GM19351 (cell line): ENCODE results near the gene CLEC11A.
A peak's percentile ranks its signal among the peaks of the same experiment; 100 is the strongest.

Experiments used
- ATAC-seq: cut with Tn5 transposase; IDR thresholded peaks from one replicate; pipeline ENCODE4 v1.9.1; 2021; ENCODE audit warnings: mild to moderate bottlenecking, moderate library complexity; ENCODE audit not compliant: unreplicated experiment

CLEC11A gene

GRCh38 chr19:50723069-50723468 is at the start of gene CLEC11A:
Gene CLEC11A (plus strand): TSS chr19:50723364. CDS start chr19:50723526, 162 bp downstream.
- no peak for ATAC-seq

- ATAC-seq: no peak
These were observed 46.5 kb upstream of the CLEC11A start for GRCh38 chr19:50676625-50677197.

- no peak for ATAC-seq
These were observed 45.5 kb upstream of the CLEC11A start for GRCh38 chr19:50677636-50678035.

GRCh38 chr19:50678323-50678722 is 44.8 kb upstream of the CLEC11A start:
- no peak for ATAC-seq

GRCh38 chr19:50679177-50680125 is 43.7 kb upstream of the CLEC11A start:
- ATAC-seq: peak; percentile 85

GRCh38 chr19:50686310-50687032 is 36.7 kb upstream of the CLEC11A start:
- no peak for ATAC-seq

GRCh38 chr19:50688766-50689165 is 34.4 kb upstream of the CLEC11A start:
- no peak for ATAC-seq

- ATAC-seq: no peak
These were observed 32.7 kb upstream of the CLEC11A start for GRCh38 chr19:50690439-50690838.

- no peak for ATAC-seq
These were observed 29.8 kb upstream of the CLEC11A start for GRCh38 chr19:50693064-50693975.

GRCh38 chr19:50694815-50695145 is 28.4 kb upstream of the CLEC11A start:
- no peak for ATAC-seq

GRCh38 chr19:50695251-50696093 is 27.7 kb upstream of the CLEC11A start:
- ATAC-seq: no peak

GRCh38 chr19:50696094-50696483 is 27.1 kb upstream of the CLEC11A start:
- no peak for ATAC-seq

GRCh38 chr19:50697414-50698124 is 25.6 kb upstream of the CLEC11A start:
- ATAC-seq: no peak

- ATAC-seq: no peak
These were observed 21.7 kb upstream of the CLEC11A start for GRCh38 chr19:50701367-50701985.

- no peak for ATAC-seq
These were observed 20.9 kb upstream of the CLEC11A start for GRCh38 chr19:50702158-50702870.

GRCh38 chr19:50702871-50703829 is 20.0 kb upstream of the CLEC11A start:
- no peak for ATAC-seq
